GM19193 (cell line): Measurements from ENCODE around the gene NKTR.

Source experiments
- POLR2A ChIP-seq: IDR thresholded peaks from 4 replicates; pipeline ENCODE4 v1.6.1; 2011; ENCODE audit not compliant: insufficient read depth, insufficient read length; ENCODE audit errors: extremely low read depth

The NKTR gene

GRCh38 chr3:42635111-42635510 is 34.6 kb downstream of the NKTR start:
- TF ChIP-seq POLR2A = no peak

- TF ChIP-seq POLR2A = no peak
Measured at GRCh38 chr3:42637001-42637400, 36.5 kb downstream of the NKTR start.

- TF ChIP-seq POLR2A = no peak
Measured at GRCh38 chr3:42638339-42638842, 37.9 kb downstream of the NKTR start.

GRCh38 chr3:42639192-42639591 is 38.7 kb downstream of the NKTR start:
- TF ChIP-seq POLR2A = no peak

- no peak for TF ChIP-seq POLR2A
Measured at GRCh38 chr3:42640129-42640528, 39.6 kb downstream of the NKTR start.

- no peak for TF ChIP-seq POLR2A
Measured at GRCh38 chr3:42640771-42641370, 40.4 kb downstream of the NKTR start.

GRCh38 chr3:42647821-42648459 is 47.5 kb downstream of the NKTR start:
- TF ChIP-seq POLR2A = no peak

GRCh38 chr3:42649006-42649405 is 48.5 kb downstream of the NKTR start:
- no peak for TF ChIP-seq POLR2A

- no peak for TF ChIP-seq POLR2A
Measured at GRCh38 chr3:42649783-42650182, 49.3 kb downstream of the NKTR start.

GRCh38 chr3:42651248-42652091 is 51.0 kb downstream of the NKTR start:
- TF ChIP-seq POLR2A = no peak

- no peak for TF ChIP-seq POLR2A
Measured at GRCh38 chr3:42652251-42652610, 51.7 kb downstream of the NKTR start.

- TF ChIP-seq POLR2A = no peak
Measured at GRCh38 chr3:42652611-42653302, 52.3 kb downstream of the NKTR start.

- TF ChIP-seq POLR2A = no peak
Measured at GRCh38 chr3:42653303-42653559, 52.7 kb downstream of the NKTR start.

GRCh38 chr3:42653560-42654330 is 53.3 kb downstream of the NKTR start, which contains the start of gene ZBTB47:
Gene ZBTB47, plus strand, starts transcription at chr3:42653697. Its CDS starts 4,659 bp downstream, at chr3:42658356.
- no peak for TF ChIP-seq POLR2A
